Measurements from ENCODE around the gene TAS2R50. TPM values are rescaled to one million over a fixed set of nuclear protein-coding genes. Genes with fewer than 3 reads are reported as not detected.

The TAS2R50 gene
- polyA plus RNA-seq, 5 donors: 0.11 to 0.37 (median 0.26) TPM; not detected in 2

DNA sequence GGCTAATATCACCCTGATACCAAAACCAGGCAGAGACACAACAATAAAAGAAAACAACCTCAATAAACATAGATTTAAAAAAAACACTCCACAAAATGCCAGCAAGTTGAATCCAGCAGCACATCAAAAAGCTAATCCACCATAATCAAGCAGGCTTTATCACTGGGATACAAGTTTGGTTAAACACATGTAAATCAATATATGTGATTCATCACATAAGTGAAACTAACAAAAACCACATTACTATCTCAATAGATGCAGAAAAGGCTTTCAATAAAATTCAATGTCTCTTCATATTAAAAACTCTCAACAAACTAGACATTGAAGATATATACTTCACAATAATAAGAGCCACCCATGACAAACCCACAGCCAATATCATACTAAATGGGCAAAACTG lies 30.6 kb downstream of the TAS2R50 start:
- DNase-seq: no peak

DNA sequence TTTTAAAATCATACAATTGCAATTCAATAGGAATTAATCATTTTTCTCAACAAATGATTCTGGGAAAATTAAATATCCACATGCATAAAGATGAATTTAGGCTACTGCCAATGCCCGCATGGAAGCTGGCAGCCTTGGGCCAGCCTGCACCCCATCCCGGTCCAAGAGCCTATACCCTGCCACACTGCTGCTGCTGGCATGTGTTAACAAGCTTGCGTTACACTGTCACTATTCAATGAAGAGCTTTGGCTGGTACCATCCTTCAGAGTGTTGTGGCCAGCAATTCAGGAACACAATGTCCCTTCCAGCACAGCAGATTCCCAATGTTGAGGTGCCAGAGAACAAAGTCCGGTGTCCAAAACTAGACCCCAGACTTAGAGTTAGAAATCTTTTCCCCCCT lies 34.1 kb downstream of the TAS2R50 start:
- no peak for DNase-seq

DNA sequence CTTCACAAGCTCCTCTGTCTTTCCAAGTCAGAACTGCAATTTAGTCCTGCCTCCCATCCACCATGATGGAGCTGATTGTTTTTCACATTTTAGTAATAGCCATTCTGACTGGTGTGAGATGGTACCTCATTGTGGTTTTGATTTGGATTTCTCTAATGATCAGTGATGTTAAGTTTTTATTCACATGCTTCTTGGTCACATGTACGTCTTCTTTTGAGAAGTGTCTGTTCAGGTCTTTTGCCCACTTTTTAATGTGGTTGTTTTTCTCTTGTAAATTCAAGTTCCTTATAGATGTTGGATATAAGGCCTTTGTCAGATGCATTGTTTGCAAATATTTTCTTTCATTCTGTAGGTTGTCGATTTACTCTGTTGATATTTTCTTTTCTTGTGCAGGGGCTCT lies 43.5 kb downstream of the TAS2R50 start:
- no peak for DNase-seq

DNA sequence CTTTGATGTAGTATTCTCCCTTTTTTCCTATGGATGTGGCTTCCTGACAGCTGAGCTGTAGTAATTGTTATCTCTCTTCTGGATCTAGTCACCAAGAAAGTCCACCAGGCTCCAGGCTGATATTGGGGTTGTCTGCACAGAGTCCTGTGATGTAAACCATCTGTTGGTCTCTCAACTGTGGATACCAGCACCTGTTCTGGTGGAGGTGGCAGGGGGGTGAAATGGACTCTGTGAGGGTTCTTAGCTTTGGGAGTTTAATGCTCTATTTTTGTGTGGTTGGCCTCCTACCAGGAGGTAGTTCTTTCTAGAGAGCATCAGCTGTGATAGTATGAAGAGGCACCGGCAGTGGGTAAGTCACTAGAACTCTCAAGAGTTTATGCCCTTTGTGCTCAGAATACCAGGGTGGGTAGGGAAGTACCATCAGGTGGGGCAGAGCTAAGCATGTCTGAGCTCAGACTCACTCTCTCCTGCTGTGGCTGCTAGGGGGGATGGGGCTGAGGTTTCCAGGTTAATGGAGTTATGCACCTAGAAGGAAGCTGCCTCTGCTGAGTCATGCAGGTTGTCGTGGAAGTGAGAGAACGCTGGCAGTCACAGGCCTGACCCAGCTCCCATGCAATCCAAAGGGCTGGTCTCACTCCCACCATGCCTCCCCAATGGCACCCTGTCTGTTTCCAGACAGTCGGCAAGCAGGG lies 44.6 kb downstream of the TAS2R50 start:
- no peak for DNase-seq

DNA sequence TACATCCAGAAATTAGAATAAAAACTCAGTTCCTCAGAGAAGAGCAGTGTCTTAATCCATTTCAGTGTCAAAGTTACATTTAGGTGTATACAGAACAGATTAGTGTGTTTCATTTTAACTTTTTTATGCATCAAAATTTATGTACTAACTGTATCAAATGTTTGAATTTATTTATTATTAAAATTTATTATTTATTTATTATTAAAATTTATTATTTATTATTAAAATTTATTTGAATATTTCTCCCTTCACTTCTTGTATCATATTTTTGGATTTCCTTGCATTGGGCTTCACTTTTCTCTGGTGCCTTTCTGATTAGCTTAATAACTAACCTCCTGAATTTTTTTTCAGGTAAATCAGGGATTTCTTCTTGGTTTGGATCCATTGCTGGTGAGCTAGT lies 45.3 kb downstream of the TAS2R50 start:
- no peak for DNase-seq

DNA sequence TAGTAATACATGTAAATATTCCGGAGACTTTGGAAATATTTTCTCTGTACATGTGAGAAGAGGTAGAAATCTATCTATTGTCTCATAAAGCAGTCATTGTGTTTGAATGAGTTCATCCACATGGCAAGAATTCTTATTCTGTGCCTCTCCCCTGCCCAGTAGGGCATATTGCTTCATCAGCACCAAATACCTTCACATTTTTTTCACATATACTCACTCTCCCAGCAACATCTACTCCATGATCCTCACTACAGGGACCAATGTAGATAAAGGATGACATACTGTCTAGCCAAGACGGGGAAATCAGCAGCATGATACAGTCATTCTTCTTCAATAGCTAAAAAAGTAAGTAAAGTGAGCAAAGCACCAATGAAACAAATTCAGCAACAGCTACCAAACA lies 46.3 kb downstream of the TAS2R50 start:
- DNase-seq: no peak

DNA sequence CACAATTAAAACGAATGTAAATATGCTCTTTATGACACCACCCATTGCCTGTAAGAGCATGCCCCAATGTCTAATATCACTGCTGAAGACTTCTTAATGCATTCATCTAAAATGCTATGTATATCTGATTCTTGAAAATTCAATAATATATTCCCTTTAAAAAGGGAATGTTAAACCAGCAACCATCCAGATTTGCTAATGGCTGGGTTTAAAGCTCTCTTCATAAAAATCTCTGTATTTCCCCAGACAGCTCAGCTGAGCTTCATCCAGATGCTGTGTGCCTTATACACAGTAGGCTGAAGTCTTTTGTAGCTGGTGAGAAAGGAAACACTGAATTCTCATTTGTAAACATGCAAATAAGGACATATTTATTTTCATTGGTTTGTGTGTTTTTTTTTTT lies 47.5 kb downstream of the TAS2R50 start, which contains the start of gene TAS2R14:
TAS2R14 (minus strand) TSS at position 101 of the 400 bp plus-strand sequence; CDS start at position 45, 56 bp downstream.
- DNase-seq: no peak

DNA sequence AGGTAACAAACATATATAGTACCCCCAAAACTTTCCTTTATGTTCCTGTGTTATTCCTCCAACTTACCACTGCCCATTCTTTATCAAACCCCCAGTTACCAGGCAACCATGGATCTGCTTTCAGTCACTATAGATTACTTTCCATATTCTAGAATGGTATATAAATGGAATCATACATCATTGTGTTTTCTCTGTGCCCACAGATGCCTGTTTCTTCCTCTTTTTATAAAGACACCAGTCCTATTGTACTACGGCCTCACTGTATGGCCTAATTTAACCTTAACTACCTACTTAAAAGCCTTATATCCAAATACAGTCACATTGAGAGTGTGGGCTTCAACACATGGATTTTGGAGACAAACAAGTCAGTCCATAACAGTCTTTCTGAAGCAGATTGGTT lies 50.2 kb downstream of the TAS2R50 start:
- no peak for DNase-seq

Other genes starting within 250 kb of the TAS2R50 start
- not detected for gene TAS2R7, start 184.3 kb downstream of the TAS2R50 start, polyA plus RNA-seq (ENCODE audit: insufficient read depth in 1 of 5, insufficient read length in 5 of 5, low replicate concordance in 1 of 5)
- not detected for gene TAS2R8, start 179.6 kb downstream of the TAS2R50 start, polyA plus RNA-seq (ENCODE audit: insufficient read depth in 1 of 5, insufficient read length in 5 of 5, low replicate concordance in 1 of 5)
- not detected for gene TAS2R9, start 176.7 kb downstream of the TAS2R50 start, polyA plus RNA-seq (ENCODE audit: insufficient read depth in 1 of 5, insufficient read length in 5 of 5, low replicate concordance in 1 of 5)
- gene TAS2R10, start 160.6 kb downstream of the TAS2R50 start, polyA plus RNA-seq (ENCODE audit: insufficient read depth in 1 of 5, insufficient read length in 5 of 5, low replicate concordance in 1 of 5): 1 to 10 TPM; 1.1 to 3.5 (median 2.4) TPM
- 10 to 100 TPM in 3 of 5 donors, 1 to 10 TPM in 2; 7.2 to 16.9 (median 11.4) TPM for gene PRR4, start 137.4 kb downstream of the TAS2R50 start, polyA plus RNA-seq (ENCODE audit: insufficient read depth in 1 of 5, insufficient read length in 5 of 5, low replicate concordance in 1 of 5)
- 10 to 100 TPM in 4 of 5 donors, 1 to 10 TPM in 1; 7.2 to 20.8 (median 14.9) TPM for gene PRH1, start 102.7 kb downstream of the TAS2R50 start, polyA plus RNA-seq (ENCODE audit: insufficient read depth in 1 of 5, insufficient read length in 5 of 5, low replicate concordance in 1 of 5)
- gene TAS2R13, start 77.3 kb downstream of the TAS2R50 start, polyA plus RNA-seq (ENCODE audit: insufficient read depth in 1 of 5, insufficient read length in 5 of 5, low replicate concordance in 1 of 5): under 1 TPM in 3 of 5 donors, not detected in 2; 0.10 to 0.30 (median 0.14) TPM
- under 1 TPM; 0.49 to 0.75 (median 0.71) TPM for gene PRH2, start 57.7 kb downstream of the TAS2R50 start, polyA plus RNA-seq (ENCODE audit: insufficient read depth in 1 of 5, insufficient read length in 5 of 5, low replicate concordance in 1 of 5)
- gene TAS2R14, start 47.6 kb downstream of the TAS2R50 start, polyA plus RNA-seq (ENCODE audit: insufficient read depth in 1 of 5, insufficient read length in 5 of 5, low replicate concordance in 1 of 5): 1 to 10 TPM; 3.6 to 6.0 (median 5.6) TPM
- 1 to 10 TPM; 2.1 to 5.1 (median 3.4) TPM for gene TAS2R20, start 11.4 kb upstream of the TAS2R50 start, polyA plus RNA-seq (ENCODE audit: insufficient read depth in 1 of 5, insufficient read length in 5 of 5, low replicate concordance in 1 of 5)
- gene TAS2R19, start 35.7 kb upstream of the TAS2R50 start, polyA plus RNA-seq (ENCODE audit: insufficient read depth in 1 of 5, insufficient read length in 5 of 5, low replicate concordance in 1 of 5): 1 to 10 TPM; 1.5 to 3.4 (median 2.5) TPM
- 1 to 10 TPM; 1.0 to 2.9 (median 2.1) TPM for gene TAS2R31, start 44.5 kb upstream of the TAS2R50 start, polyA plus RNA-seq (ENCODE audit: insufficient read depth in 1 of 5, insufficient read length in 5 of 5, low replicate concordance in 1 of 5)
- under 1 TPM in 4 of 5 donors, not detected in 1; 0.13 to 0.43 (median 0.32) TPM for gene TAS2R46, start 75.4 kb upstream of the TAS2R50 start, polyA plus RNA-seq (ENCODE audit: insufficient read depth in 1 of 5, insufficient read length in 5 of 5, low replicate concordance in 1 of 5)
- 1 to 10 TPM in 1 of 5 donors, under 1 TPM in 4; 0.27 to 1.0 (median 0.74) TPM for gene TAS2R43, start 105.4 kb upstream of the TAS2R50 start, polyA plus RNA-seq (ENCODE audit: insufficient read depth in 1 of 5, insufficient read length in 5 of 5, low replicate concordance in 1 of 5)
- under 1 TPM; 0.22 to 0.51 (median 0.23) TPM for gene TAS2R30, start 147.7 kb upstream of the TAS2R50 start, polyA plus RNA-seq (ENCODE audit: insufficient read depth in 1 of 5, insufficient read length in 5 of 5, low replicate concordance in 1 of 5)
- gene SMIM10L1, start 184.3 kb upstream of the TAS2R50 start, polyA plus RNA-seq (ENCODE audit: insufficient read depth in 1 of 5, insufficient read length in 5 of 5, low replicate concordance in 1 of 5): 10 to 100 TPM; 11.9 to 15.3 (median 14.2) TPM
- gene TAS2R42, start 200.0 kb upstream of the TAS2R50 start, polyA plus RNA-seq (ENCODE audit: insufficient read depth in 1 of 5, insufficient read length in 5 of 5, low replicate concordance in 1 of 5): not detected

Measured in right lung (tissue), 5 donors.